H1 (cell line): Measurements from ENCODE around the gene TRABD. TPM values are rescaled to one million over a fixed set of nuclear protein-coding genes. Genes with fewer than 3 reads are reported as not detected.

Experiments used
- KDM5A ChIP-seq: fragments of 200-600 bp; IDR thresholded peaks from 2 replicates; pipeline ENCODE4 v1.7.1; 2012; ENCODE audit warnings: mild to moderate bottlenecking, low read length, inconsistent platforms, mixed read lengths
- POU5F1 ChIP-seq: IDR thresholded peaks from 2 replicates; pipeline ENCODE4 v1.6.1; 2011; ENCODE audit warnings: low read depth, mild to moderate bottlenecking, low read length, moderate library complexity
- TCF12 ChIP-seq: IDR thresholded peaks from 2 replicates; pipeline ENCODE4 v1.6.1; 2011; ENCODE audit warnings: low read depth, mild to moderate bottlenecking, low read length
- polyA plus RNA-seq, 7 experiments: library from polyadenylated mRNA; depleted of rRNA in 3 of 7; stranded (reverse) in 5 of 7; unstranded in 2 of 7; fragments of >200 nt in 5 of 7; fragments of 200-250 nt in 2 of 7; gene quantifications; 1 replicate in 5 of 7; 2 replicates in 1 of 7; 4 replicates in 1 of 7; pipeline versions ENCODE4 v1.2.1 to v1.2.3, GENCODE V29; 2011 to 2013; ENCODE audit warnings: missing spikeins in 2 of 7, mixed read lengths in 2 of 7
- total RNA-seq: library from RNA; stranded (reverse); fragmentation: NEBNext Ultra II Directional; extraction: Animal tissue kit (Norgen Biotek cat#: 25700); gene quantifications from 2 replicates; pipeline ENCODE4 v1.2.1, GENCODE V29; 2021

Gene TRABD
- total and polyA plus RNA-seq, 2 of the 8 experiments (the other 6 are each of a cell fraction or from before 2014, with no cell fraction given), result 44.2 to 57.5 TPM

- TF ChIP-seq TCF12 (no peak), POU5F1 (no peak), KDM5A (no peak)
These were observed 62.7 kb downstream of the TRABD start (continued) for GRCh38 chr22:50248196-50249081.

Other genes starting within 250 kb of the TRABD start
- gene PIM3, start 225.1 kb upstream of the TRABD start, total RNA-seq, result 30.0 and 31.2 TPM in 2 replicates
- gene PIM3, start 225.1 kb upstream of the TRABD start, polyA plus RNA-seq (2011; rRNA removed), result 22.6 and 40.2 TPM in 2 replicates
- gene IL17REL, start 173.1 kb upstream of the TRABD start, total RNA-seq, result 0.08 and 0.20 TPM in 2 replicates
- 0.15 and 0.17 TPM in 2 replicates for gene IL17REL, start 173.1 kb upstream of the TRABD start, polyA plus RNA-seq (2011; rRNA removed)
- gene TTLL8, start 127.6 kb upstream of the TRABD start, total RNA-seq, result not detected in 2 replicates
- gene TTLL8, start 127.6 kb upstream of the TRABD start, polyA plus RNA-seq (2011; rRNA removed), result not detected in 2 replicates
- not detected in 2 replicates for gene MLC1, start 100.5 kb upstream of the TRABD start, total RNA-seq
- gene MLC1, start 100.5 kb upstream of the TRABD start, polyA plus RNA-seq (2011; rRNA removed), result 0.17 and 0.20 TPM in 2 replicates
- gene MOV10L1, start 95.9 kb upstream of the TRABD start, total RNA-seq, result not detected in 2 replicates
- gene MOV10L1, start 95.9 kb upstream of the TRABD start, polyA plus RNA-seq (2011; rRNA removed), result 0.13 and 0.32 TPM in 2 replicates
- gene PANX2, start 15.2 kb upstream of the TRABD start, total RNA-seq, result 5.0 and 5.4 TPM in 2 replicates
- gene PANX2, start 15.2 kb upstream of the TRABD start, polyA plus RNA-seq (2011; rRNA removed), result 3.5 and 6.0 TPM in 2 replicates
- gene SELENOO, start 15.1 kb downstream of the TRABD start, total RNA-seq, result 16.8 and 18.6 TPM in 2 replicates
- gene SELENOO, start 15.1 kb downstream of the TRABD start, polyA plus RNA-seq (2011; rRNA removed), result 25.1 and 34.1 TPM in 2 replicates
- gene TUBGCP6, start 59.1 kb downstream of the TRABD start, total RNA-seq, result 23.5 and 24.7 TPM in 2 replicates
- gene TUBGCP6, start 59.1 kb downstream of the TRABD start, polyA plus RNA-seq (2011; rRNA removed), result 24.2 and 33.6 TPM in 2 replicates
- 21.2 and 26.4 TPM in 2 replicates for gene HDAC10, start 65.4 kb downstream of the TRABD start, total RNA-seq
- gene HDAC10, start 65.4 kb downstream of the TRABD start, polyA plus RNA-seq (2011; rRNA removed), result 11.2 and 18.8 TPM in 2 replicates
- 15.6 and 20.3 TPM in 2 replicates for gene MAPK12, start 75.8 kb downstream of the TRABD start, total RNA-seq
- 17.3 and 25.9 TPM in 2 replicates for gene MAPK12, start 75.8 kb downstream of the TRABD start, polyA plus RNA-seq (2011; rRNA removed)
- gene MAPK11, start 84.5 kb downstream of the TRABD start, total RNA-seq, result 1.5 TPM in 2 replicates
- 0.70 and 1.5 TPM in 2 replicates for gene MAPK11, start 84.5 kb downstream of the TRABD start, polyA plus RNA-seq (2011; rRNA removed)
- 92.8 and 106 TPM in 2 replicates for gene PLXNB2, start 121.7 kb downstream of the TRABD start, total RNA-seq
- gene PLXNB2, start 121.7 kb downstream of the TRABD start, polyA plus RNA-seq (2011; rRNA removed), result 58.3 and 83.3 TPM in 2 replicates
- gene DENND6B, start 141.1 kb downstream of the TRABD start, total RNA-seq, result 1.1 TPM in 2 replicates
- gene DENND6B, start 141.1 kb downstream of the TRABD start, polyA plus RNA-seq (2011; rRNA removed), result 1.9 and 3.6 TPM in 2 replicates
- 32.2 and 32.3 TPM in 2 replicates for gene PPP6R2, start 157.4 kb downstream of the TRABD start, total RNA-seq
- gene PPP6R2, start 157.4 kb downstream of the TRABD start, polyA plus RNA-seq (2011; rRNA removed), result 25.0 and 33.1 TPM in 2 replicates